MM.1S (cell line): ENCODE data around the gene PLVAP.

ENCODE experiments used
- DNase-seq: peaks from one replicate; pipeline ENCODE4 v3.0.0-alpha.2; 2015
- H2AFZ ChIP-seq: fragments of 300-600 bp; sonication (generic); 2 replicates; pipeline ENCODE4 v1.6.0; 2016; ENCODE audit warnings: antibody characterized with exemption, low read length
- H3F3A ChIP-seq: fragments of 300-600 bp; sonication (generic); 2 replicates; pipeline ENCODE4 v1.6.1; 2016; ENCODE audit warnings: mild to moderate bottlenecking, antibody characterized with exemption, low read length, moderate library complexity, mixed read lengths; ENCODE audit not compliant: insufficient read depth
- H3K27ac ChIP-seq: fragments of 300-600 bp; sonication (generic); 2 replicates; pipeline ENCODE4 v1.5.1; 2016; ENCODE audit warnings: mild to moderate bottlenecking, low read length
- H3K27me3 ChIP-seq: fragments of 300-600 bp; sonication (generic); replicated peaks from 2 replicates; pipeline ENCODE4 v1.6.0; 2016; ENCODE audit warnings: low read length; ENCODE audit not compliant: insufficient read depth
- H3K36me3 ChIP-seq: fragments of 300-600 bp; sonication (generic); replicated peaks from 2 replicates; pipeline ENCODE4 v1.6.1; 2016; ENCODE audit warnings: mild to moderate bottlenecking, low read length, mixed read lengths; ENCODE audit not compliant: insufficient read depth
- H3K4me1 ChIP-seq: fragments of 300-600 bp; sonication (generic); 2 replicates; pipeline ENCODE4 v1.6.1; 2016; ENCODE audit warnings: low read length, mixed read lengths
- H3K4me2 ChIP-seq: fragments of 300-600 bp; sonication (generic); 2 replicates; pipeline ENCODE4 v1.6.0; 2016; ENCODE audit warnings: low read depth, low read length
- H3K4me3 ChIP-seq: fragments of 300-600 bp; sonication (generic); 2 replicates; pipeline ENCODE4 v1.5.1; 2016; ENCODE audit warnings: low read length, mixed read lengths
- H3K79me2 ChIP-seq: fragments of 300-600 bp; sonication (generic); 2 replicates; pipeline ENCODE4 v1.6.1; 2016; ENCODE audit warnings: mixed run types, low read length, mixed read lengths
- H3K9ac ChIP-seq: fragments of 300-600 bp; sonication (generic); 2 replicates; pipeline ENCODE4 v1.6.1; 2016; ENCODE audit warnings: low read length, mixed read lengths
- H3K9me2 ChIP-seq: fragments of 300-600 bp; sonication (generic); replicated peaks from 2 replicates; pipeline ENCODE4 v1.6.1; 2016; ENCODE audit warnings: mild to moderate bottlenecking, low read length, mixed read lengths; ENCODE audit not compliant: insufficient read depth
- H3K9me3 ChIP-seq: fragments of 300-600 bp; sonication (generic); replicated peaks from 2 replicates; pipeline ENCODE4 v1.6.1; 2016; ENCODE audit warnings: mild to moderate bottlenecking, low read length, mixed read lengths; ENCODE audit not compliant: insufficient read depth
- H4K20me1 ChIP-seq: fragments of 300-600 bp; sonication (generic); 2 replicates; pipeline ENCODE4 v1.6.1; 2016; ENCODE audit warnings: mild to moderate bottlenecking, low read length, moderate library complexity, mixed read lengths; ENCODE audit not compliant: insufficient read depth
- EZH2 ChIP-seq: fragments of 300-600 bp; sonication (generic); optimal IDR thresholded peaks from 2 replicates; pipeline ENCODE3; 2017; ENCODE audit warnings: low read depth, mild to moderate bottlenecking, antibody characterized with exemption, low read length, mixed read lengths
- EZH2phosphoT487 ChIP-seq: fragments of 300-600 bp; sonication (generic); IDR thresholded peaks from 2 replicates; pipeline ENCODE4 v1.6.1; 2018; ENCODE audit warnings: antibody characterized with exemption, low read length
- TF ChIP-seq, protein P1 (sequence below): fragments of 300-600 bp; sonication (generic); IDR thresholded peaks from 2 replicates; pipeline ENCODE4 v1.5.1; 2016; ENCODE audit warnings: antibody characterized with exemption, low read length, mixed read lengths

Gene PLVAP

DNA sequence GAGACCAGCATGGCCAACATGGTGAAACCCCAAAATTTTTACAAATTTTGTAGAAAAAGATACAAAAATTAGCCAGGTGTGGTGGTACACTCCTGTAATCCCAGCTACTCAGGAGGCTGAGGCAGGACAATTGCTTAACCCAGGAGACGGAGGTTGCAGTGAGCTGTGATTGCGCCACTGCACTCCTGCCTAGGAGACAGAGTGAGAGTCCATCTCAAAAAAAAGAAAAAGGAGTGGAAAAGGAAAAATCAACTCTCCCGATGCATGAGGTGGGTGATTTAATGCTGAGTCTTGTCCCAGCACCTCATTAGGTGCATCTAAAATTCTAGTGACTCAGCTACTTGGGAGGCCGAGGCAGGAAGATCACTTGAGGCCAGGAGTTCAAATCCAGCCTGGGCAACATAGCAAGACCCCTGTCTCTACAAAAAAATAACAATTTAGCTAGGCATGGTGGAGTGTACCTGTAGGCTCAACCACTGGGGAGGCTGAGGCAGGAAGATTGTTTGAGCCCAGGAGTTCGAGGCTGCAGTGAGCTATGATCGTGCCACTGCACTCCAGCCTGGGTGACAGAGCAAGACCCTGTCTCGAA, 20.0 kb downstream of the PLVAP start:
- no peaks in the 10 kb centered on the region for H3K4me1 ChIP-seq
- H3K9me3 ChIP-seq = no peaks in the 10 kb centered on the region
- H3K4me2 ChIP-seq = no peak overlapping the region
- H3K9me2 ChIP-seq = no peaks in the 10 kb centered on the region
- no peak overlapping the region for H3K9ac ChIP-seq
- H3K27me3 ChIP-seq = peaks cover 5% of the 10 kb centered on the region; the same call in 1 of the 2 replicates
- no peak for DNase-seq
- H4K20me1 ChIP-seq = no peaks in the 10 kb centered on the region
- no peaks in the 10 kb centered on the region for H3K36me3 ChIP-seq
- no peak overlapping the region for H3K27ac ChIP-seq
- no peaks in the 10 kb centered on the region for H3K79me2 ChIP-seq
- H3F3A ChIP-seq = no peaks in the 10 kb centered on the region
- H3K4me3 ChIP-seq = no peak overlapping the region
- no peak overlapping the region for H2AFZ ChIP-seq
- TF ChIP-seq, protein P1, sequence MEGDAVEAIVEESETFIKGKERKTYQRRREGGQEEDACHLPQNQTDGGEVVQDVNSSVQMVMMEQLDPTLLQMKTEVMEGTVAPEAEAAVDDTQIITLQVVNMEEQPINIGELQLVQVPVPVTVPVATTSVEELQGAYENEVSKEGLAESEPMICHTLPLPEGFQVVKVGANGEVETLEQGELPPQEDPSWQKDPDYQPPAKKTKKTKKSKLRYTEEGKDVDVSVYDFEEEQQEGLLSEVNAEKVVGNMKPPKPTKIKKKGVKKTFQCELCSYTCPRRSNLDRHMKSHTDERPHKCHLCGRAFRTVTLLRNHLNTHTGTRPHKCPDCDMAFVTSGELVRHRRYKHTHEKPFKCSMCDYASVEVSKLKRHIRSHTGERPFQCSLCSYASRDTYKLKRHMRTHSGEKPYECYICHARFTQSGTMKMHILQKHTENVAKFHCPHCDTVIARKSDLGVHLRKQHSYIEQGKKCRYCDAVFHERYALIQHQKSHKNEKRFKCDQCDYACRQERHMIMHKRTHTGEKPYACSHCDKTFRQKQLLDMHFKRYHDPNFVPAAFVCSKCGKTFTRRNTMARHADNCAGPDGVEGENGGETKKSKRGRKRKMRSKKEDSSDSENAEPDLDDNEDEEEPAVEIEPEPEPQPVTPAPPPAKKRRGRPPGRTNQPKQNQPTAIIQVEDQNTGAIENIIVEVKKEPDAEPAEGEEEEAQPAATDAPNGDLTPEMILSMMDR = no peak

DNA sequence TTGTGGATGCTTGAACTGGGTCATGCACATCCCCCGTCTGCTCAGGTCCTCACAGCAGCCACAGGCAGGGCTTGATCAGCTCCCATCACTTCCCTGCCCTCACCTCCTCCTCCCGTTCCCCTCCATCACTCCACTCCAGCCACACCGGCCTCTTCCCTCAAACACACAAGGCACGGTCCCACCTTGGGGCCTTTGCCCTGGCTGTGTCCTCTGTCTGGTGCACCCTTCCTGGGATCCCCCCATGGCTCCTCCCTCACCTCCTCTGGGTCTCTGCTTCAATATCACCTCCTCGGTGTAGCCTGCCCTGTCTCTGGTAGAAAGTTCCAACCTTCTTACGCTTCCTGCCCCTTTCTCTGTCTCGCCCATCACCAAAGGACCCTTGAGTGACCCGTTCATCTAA, 23.8 kb downstream of the PLVAP start:
- Histone ChIP-seq H3K4me1 (no peaks in the 10 kb centered on the region), H3K4me2 (no peak overlapping the region), H3K27ac (no peak overlapping the region), H3F3A (no peaks in the 10 kb centered on the region), H3K79me2 (no peaks in the 10 kb centered on the region), H3K4me3 (no peak overlapping the region), H3K9me2 (no peaks in the 10 kb centered on the region), H3K27me3 (peaks cover 28% of the 10 kb centered on the region), H4K20me1 (no peaks in the 10 kb centered on the region), H3K9ac (no peak overlapping the region), H2AFZ (no peak overlapping the region), H3K9me3 (no peaks in the 10 kb centered on the region), H3K36me3 (no peaks in the 10 kb centered on the region)
- no peak for DNase-seq
- TF ChIP-seq, protein P1 = no peak
- TF ChIP-seq EZH2phosphoT487 = no peak
- TF ChIP-seq EZH2 = no peak

DNA sequence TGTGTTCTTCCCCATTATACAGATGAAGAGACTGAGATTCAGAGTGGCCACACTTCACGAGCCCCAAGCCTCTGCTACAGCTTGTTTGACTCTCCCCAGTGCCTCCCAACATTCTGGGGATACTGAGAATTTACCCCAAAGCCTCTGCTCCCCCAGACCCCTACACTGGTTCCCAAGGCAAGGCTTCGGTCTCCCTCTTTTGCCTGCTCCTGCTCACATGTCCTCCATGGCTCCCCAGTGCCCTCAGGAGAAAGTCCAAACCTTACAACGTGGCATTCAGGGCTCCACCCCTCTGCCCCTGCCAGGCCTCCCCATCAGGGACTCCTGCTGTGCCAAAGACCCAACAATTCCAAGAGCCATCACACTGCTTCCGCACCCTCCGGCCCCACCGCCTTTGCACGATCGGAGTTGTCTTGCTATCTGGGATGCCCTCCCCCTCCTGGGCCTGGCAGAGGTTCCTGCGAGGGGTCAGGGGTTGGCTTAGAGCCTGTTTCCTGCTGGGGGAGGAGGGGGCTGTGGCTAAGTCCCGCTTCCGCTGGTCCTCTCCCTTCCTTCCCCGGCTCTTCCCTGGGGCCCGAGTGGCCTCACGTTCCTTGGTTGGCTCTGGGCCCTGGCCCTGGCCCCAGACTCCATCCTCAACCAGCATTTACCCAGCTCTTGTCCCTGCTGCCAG, 24.4 kb downstream of the PLVAP start:
- H3K9me2 ChIP-seq = no peaks in the 10 kb centered on the region
- H3K27ac ChIP-seq = no peak overlapping the region
- no peak overlapping the region for H3K4me2 ChIP-seq
- H3K27me3 ChIP-seq = peaks cover 28% of the 10 kb centered on the region
- H2AFZ ChIP-seq = no peak overlapping the region
- H3K4me3 ChIP-seq = no peak overlapping the region
- no peaks in the 10 kb centered on the region for H3K9me3 ChIP-seq
- H3K79me2 ChIP-seq = no peaks in the 10 kb centered on the region
- no peak for DNase-seq
- H3K36me3 ChIP-seq = no peaks in the 10 kb centered on the region
- no peak overlapping the region for H3K9ac ChIP-seq
- no peaks in the 10 kb centered on the region for H3F3A ChIP-seq
- TF ChIP-seq, protein P1 = no peak
- no peak for TF ChIP-seq EZH2phosphoT487
- no peak for TF ChIP-seq EZH2
- no peaks in the 10 kb centered on the region for H4K20me1 ChIP-seq
- no peaks in the 10 kb centered on the region for H3K4me1 ChIP-seq
